NCI-H1417 treated with DMSO at 0.1 percent for 48 hours (cell line): Measurements from ENCODE around the gene HOXD8.

Experiments
- DNase-seq: peaks from one replicate; lab custom pipeline; 2025; lab: John Stamatoyannopoulos, UW

Gene HOXD8

DNA sequence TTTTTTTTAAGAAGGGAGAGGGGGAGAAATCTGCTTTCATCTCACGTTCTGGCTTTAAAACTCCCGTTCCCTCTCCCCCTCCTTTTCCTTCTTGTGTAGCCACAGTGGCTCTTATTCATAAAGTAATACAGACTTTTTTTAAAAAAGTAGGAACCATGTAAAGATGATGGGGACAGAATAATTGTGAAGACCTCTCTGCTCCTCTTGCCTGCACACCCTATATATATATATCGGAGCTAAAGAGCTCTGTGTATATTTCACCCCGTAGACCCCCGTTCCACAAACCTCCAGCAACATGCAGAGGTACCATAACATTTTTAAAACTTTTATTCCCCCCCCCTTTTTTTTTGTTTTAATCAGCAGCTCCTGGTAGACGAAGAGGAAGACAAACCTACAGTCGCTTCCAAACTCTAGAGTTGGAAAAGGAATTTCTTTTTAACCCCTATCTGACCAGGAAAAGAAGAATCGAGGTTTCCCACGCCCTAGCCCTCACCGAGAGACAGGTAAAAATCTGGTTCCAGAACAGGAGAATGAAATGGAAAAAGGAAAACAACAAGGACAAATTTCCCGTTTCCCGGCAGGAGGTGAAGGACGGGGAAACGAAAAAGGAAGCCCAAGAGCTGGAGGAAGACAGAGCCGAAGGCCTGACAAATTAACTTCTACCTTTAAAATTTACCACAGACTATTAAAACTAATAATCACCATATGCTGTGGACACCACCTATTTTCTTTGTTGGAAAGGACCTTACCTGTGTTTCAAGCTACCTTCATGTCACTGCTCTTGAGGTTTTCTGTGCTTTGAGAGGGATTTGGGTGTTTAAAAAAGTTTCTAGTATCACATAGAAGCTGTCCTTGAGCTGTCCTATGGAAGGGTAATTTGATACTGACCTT lies 1.7 kb downstream of the HOXD8 start:
- no peak for DNase-seq

GRCh38 chr2:176131848-176132158 lies 2.3 kb downstream of the HOXD8 start:
- no peak for DNase-seq

DNA sequence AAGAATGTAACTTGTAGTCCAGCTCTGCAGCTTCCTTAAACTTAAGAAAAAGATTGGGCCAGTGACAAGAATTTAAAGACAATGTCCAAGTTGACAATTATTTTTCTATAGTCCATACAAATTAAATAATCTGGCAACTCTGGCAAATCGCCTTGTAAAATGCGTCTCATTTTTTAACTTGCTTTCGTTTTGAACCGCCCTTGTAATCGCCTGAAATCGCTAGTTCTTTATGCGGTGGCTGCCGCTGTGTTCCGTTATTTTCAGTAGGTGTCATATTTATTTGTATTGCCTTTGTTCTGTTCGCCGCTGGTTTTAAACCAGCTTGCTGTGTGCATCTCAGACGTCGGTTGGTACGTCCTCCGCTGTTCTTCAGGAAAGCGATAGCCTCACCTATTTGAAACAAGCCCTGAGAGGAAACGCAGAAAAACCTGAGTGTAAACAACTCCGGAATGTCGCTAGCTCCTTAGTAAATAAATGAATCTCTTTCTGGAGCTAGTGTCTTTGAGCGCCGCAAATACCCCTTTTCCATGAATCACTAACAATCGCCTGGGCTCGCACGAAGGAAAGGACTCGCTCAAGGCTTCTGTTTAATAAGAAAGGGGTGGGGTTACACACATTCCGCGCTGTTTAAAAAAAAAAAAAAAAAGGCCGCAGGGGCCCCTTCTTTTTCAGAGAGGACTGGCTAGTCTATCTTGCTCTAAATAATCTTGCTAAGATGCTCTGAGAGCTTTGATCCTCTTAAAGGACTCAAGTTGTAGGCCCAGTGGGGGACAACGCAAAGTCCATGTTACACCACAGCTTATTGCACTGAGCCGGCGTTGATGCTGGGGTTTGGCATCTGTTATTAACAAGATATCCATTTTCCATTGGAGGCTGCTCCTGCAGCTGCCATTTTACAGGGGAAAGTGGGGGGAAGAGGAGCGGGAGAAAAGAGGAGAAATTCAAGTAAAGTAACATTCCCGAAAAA lies 3.0 kb downstream of the HOXD8 start:
- DNase-seq, result no peak

GRCh38 chr2:176133389-176133788 lies 3.9 kb downstream of the HOXD8 start:
- no peak for DNase-seq

DNA sequence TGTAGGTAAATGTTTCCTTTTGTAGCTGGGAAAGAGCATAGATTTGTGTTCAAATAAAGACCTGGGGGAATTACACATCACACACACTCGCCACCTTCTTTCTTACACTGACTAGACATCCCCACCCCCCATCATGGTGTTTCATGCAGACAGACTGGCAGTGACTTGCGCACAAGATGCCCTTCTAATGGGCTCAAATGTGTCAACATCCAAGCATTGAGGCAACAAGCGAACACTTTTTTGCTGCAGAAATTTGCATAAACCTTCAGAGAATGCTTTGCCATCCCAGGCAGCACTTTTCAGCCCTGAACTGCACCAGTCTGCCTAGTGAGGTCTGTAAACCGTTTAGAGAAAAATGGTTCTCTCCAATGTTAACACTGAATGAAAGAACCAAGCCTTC lies 4.5 kb downstream of the HOXD8 start:
- no peak for DNase-seq

DNA sequence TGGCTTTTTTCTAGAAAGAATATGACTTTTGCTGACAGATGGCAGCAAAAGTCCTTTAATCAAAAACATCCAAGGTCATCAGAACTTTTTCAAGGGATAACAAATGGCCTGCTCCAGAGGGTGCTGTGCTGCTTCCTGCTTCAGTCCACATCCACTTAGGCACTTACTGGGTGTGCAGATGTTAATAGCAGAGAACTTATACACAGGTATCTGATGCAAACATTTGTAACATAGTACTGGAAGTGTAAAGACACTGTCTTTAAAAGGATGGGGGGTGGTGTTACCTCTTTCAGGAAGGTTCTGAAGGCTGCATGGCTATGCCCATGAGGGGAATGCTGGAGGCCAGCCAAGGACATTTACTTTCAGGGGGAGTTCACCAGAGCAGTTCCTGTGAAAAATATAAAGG lies 5.5 kb downstream of the HOXD8 start:
- no peak for DNase-seq

DNA sequence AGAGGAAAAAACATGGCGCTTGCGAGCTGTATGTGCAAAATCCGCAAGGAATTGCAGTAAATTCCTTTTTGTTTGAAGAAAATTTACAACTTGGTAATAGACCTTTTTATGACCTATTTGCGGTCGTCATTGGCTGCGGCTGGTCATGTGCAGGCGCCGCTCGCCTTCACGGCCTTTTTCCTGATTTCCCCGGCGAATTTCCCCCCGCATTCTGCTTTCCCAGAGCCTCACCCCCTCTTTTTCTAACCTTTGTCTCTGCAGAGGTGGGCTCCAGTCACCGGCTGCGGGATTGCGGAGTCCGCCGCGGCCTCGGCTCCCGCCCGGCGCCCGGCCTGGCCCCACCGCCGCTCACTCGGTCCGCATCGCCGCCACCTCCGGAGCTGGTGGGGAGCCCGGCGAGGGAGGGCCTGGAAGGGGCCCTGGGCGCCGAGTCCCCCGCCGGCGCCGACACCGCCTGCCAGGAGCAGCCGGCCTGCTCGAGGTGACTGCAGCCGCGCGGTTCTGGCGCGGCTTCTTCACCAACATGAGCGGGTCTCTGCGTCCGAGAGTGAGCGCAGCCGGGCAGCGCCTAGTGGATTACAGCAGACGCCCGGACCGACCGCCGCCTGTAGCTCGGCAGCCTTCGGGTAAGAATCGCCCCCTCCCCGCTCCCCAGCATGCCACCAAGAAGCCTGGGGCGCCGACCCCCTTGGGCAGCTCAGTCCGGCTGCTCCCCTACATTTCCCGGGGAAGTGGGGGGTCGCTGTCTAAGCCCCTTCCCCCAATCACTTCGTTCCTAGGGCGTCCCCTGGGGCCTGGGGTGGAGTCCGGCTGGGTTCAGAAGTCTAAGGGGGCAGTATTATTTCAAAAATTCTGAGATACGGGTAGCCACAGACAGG lies 7.1 kb downstream of the HOXD8 start:
- no peak for DNase-seq

DNA sequence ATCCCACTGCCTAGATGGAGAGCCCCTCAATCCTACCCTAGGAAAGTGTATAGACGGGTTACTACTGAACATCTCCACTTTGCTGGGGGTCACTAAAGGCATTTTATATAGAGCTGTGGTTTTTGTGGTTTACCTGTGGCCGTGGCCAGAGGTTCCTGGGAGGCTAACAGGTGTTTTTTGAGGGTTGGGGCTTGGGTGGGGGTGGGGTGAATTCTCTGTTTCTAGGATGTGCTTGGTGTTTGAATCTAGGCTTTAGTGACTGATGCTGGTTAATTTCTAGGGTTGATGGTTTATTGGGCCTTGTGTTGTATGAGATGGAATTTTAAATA lies 7.7 kb downstream of the HOXD8 start:
- DNase-seq, result no peak

GRCh38 chr2:176137906-176138305 lies 8.4 kb downstream of the HOXD8 start:
- no peak for DNase-seq

- DNase-seq, result no peak
Measured at GRCh38 chr2:176138526-176138922, 9.0 kb downstream of the HOXD8 start.

DNA sequence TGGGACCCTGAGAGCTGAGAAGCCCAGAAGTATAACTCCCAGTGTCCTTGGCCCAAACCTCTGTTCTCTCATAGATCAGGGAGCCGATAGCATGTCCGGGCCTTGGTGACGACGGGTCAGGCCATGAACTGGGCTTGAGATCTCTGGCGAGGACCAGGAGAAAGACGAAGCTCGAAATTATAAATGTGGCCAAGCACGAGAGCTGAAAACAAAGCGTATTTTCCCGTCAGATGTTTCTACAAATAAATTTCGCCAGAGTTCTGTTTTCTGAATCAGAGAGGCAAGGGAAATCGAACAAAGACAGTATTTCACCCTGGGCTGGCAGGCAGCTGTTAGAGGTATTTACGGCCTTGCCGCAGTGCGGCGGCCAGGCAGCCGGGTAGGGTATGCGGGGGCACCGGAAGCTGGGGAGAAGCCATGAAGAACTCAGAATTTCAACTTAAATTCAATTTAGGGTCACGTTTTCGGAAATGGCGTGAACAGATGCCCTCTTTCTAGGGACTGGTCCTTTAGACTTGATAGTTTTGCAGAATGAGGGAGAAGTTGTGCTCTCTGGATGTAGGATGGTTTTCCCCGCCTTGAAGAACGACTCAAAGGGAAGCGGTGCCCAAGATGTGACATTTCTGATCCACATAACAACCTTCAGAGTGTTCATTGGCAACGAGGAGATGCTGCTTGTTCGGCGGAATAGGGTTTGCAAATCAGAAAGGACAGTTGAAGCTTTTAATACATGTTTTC lies 9.6 kb downstream of the HOXD8 start:
- DNase-seq, result no peak

DNA sequence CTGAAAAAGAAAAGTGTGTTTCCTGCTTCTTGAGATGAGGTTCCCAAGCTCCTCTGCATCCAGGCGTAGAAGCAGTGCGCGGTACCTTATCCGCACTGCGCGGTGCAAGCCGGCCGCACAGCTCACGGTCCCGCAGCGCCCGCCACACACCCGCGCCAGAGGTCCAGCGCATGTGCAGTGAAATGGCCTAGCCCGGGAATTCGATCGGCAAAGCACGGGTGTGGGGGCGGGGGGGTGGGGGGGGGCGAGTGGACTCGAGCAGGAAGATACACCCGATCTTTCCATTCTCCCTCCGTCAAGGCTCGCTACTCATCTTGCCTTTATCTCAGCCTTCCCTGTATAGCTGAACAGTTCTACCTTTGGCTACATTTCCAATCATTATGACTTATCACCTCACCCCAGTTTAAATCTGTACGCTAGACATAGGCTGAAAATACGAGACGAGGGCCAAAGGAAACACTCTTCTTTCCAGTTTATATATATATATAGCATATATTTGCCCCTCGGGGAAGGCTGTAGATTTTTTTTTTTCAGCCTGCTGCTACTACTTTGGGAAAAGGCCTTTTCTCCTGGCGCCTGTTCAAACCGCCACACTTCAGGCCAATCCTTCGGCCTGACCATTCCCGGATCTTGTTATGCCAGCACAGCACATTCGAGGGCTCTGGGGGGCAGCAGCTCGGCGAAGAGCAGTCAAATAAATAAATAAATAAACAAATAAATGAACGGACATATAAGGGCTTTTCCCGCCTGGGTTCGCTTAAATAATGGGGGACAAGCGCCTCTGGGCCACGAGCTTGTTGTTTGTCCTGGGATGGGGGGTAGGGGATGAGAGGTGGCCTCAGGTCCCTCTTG lies 10.4 kb downstream of the HOXD8 start:
- no peak for DNase-seq

DNA sequence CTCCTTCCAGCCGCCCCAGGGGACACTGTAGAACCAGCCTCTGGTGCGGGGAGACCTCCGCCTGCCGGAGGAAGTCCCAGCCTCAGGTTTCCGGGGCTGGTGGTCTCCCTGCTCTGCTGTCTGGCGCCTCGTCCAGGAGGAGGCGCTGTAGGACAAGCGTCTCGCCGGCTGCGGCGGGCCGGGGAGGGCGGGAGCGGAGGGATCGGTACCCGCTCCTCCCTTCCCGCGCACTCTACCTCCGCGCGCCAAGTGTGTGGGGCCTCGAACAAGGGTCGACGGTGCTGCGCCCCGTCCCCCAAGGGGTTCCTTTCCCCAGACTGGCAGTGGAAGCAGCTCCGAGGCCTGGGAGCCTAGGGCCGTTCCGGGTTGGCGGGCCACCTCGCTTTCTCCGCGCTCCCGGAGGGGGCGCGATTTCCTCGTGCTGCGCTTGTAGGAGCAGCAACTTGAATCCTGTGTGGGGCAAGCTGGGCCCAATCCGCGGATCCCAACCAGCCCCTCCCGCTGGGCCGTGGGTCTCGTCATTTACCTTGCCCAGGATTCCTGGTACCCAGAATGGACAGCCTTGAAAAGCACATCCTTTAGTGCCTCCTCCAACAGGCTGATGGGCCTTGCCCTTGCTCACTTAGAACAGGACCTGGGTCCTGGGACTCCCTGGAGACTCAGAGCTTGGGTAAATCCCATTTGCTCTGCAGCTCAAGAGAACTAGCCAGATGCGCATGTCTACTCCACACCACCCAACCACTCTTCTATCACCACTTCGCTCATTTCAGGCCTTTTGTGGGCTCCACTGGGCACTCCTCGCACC lies 11.2 kb downstream of the HOXD8 start:
- DNase-seq, result no peak

DNA sequence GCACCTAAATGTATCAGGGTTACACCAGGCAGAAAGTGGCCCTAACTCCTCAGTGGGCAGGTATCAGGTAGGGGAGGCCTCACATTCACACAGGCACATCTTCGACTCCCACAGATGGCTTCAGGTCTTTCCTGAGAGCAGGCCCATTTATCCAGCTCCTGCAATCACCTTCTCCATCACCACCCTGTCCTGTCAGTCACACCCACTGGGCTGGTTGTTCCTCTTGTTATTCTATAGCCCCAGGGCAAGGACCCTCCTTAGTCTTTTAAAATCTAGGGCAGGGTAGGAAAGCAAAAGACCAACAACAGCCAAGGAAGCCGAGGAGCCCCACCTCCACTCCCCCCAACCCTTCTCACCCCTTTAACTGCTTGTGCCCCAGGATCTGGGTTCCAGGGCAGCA lies 12.8 kb downstream of the HOXD8 start:
- no peak for DNase-seq

GRCh38 chr2:176145085-176145969 lies 15.8 kb downstream of the HOXD8 start:
- DNase-seq, result no peak

- DNase-seq, result no peak
Measured at GRCh38 chr2:176146101-176146500, 16.6 kb downstream of the HOXD8 start.

- no peak for DNase-seq
Measured at GRCh38 chr2:176146645-176147044, 17.1 kb downstream of the HOXD8 start.

DNA sequence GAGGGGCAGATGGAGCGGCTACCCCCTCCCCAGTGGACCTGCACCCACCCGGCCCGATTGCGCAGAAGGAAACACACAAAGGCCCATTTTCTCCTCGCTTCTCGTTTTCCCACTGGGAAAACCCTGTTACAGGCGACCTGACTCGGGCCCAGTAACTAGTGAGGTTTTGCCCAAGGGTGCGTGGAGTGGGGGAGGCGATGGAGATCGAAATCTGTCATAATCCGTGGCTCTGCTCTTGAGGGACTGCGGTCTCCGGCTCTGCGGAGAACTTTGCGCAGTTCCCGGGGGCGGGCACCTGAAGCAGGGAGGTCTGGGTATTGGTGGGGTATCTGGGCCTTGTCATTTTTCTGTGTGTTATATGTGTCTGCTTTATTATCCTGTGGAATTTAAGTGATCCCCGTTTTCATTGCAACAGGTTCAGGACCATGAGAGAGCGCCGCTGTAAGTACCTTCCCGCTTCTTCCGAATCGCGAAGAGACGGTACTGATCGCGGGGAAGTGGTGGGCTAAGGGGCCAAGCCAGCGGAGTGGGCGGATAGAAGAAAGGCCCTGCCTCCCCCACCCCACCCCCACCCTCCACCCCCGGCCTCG lies 17.8 kb downstream of the HOXD8 start:
- DNase-seq, result no peak
